HPDE6-E6E7 (cell line): ENCODE data around the gene RAB7B.

ENCODE experiments used
- DNase-seq: peaks from one replicate; pipeline ENCODE4 v3.0.0; 2011; ENCODE audit warnings: missing footprints; ENCODE audit errors: extremely low spot score

Gene RAB7B

GRCh38 chr1:205973377-205974232 is 29.6 kb downstream of the RAB7B start:
- DNase-seq: no peak

GRCh38 chr1:205972491-205973168 is 30.6 kb downstream of the RAB7B start:
- DNase-seq: no peak

- DNase-seq: no peak
Measured at GRCh38 chr1:205972081-205972480, 31.1 kb downstream of the RAB7B start.

- DNase-seq: no peak
Measured at GRCh38 chr1:205971082-205971481, 32.1 kb downstream of the RAB7B start.

- DNase-seq: no peak
Measured at GRCh38 chr1:205970486-205970885, 32.7 kb downstream of the RAB7B start.

GRCh38 chr1:205969229-205969628 is 34.0 kb downstream of the RAB7B start:
- DNase-seq: no peak

GRCh38 chr1:205967554-205968335 is 35.5 kb downstream of the RAB7B start:
- peak; percentile 56 for DNase-seq

GRCh38 chr1:205965036-205965884 is 37.9 kb downstream of the RAB7B start:
- no peak for DNase-seq

GRCh38 chr1:205963352-205964155 is 39.6 kb downstream of the RAB7B start:
- DNase-seq: peak; percentile 69

- no peak for DNase-seq
Measured at GRCh38 chr1:205962821-205963221, 40.4 kb downstream of the RAB7B start.

GRCh38 chr1:205961991-205962820 is 41.0 kb downstream of the RAB7B start:
- no peak for DNase-seq

GRCh38 chr1:205961405-205961804 is 41.8 kb downstream of the RAB7B start:
- no peak for DNase-seq

GRCh38 chr1:205959789-205960188 is 43.4 kb downstream of the RAB7B start:
- no peak for DNase-seq

GRCh38 chr1:205955499-205955898 is 47.7 kb downstream of the RAB7B start:
- DNase-seq: no peak

GRCh38 chr1:205954819-205955404 is 48.3 kb downstream of the RAB7B start:
- DNase-seq: no peak

GRCh38 chr1:205951746-205952145 is 51.4 kb downstream of the RAB7B start:
- no peak for DNase-seq

GRCh38 chr1:205950826-205951549 is 52.2 kb downstream of the RAB7B start:
- no peak for DNase-seq

- DNase-seq: no peak
Measured at GRCh38 chr1:205950280-205950679, 52.9 kb downstream of the RAB7B start.

GRCh38 chr1:205949753-205950152 is 53.4 kb downstream of the RAB7B start:
- no peak for DNase-seq
